WTC11 (cell line): ENCODE measurements around the gene CCDC51. TPM values are rescaled to one million over a fixed set of nuclear protein-coding genes. Genes with fewer than 3 reads are reported as not detected.

Source experiments
- AR ChIP-seq: fragments of 250-450 bp; sonication (Bioruptor Pico); IDR thresholded peaks from 2 replicates; pipeline ENCODE4 v1.9.0; 2021; ENCODE audit warnings: mild to moderate bottlenecking
- ATF1 ChIP-seq: sonication (generic); formaldehyde crosslinking; IDR thresholded peaks from 2 replicates; pipeline ENCODE4 v1.8.1; 2023; ENCODE audit warnings: mild to moderate bottlenecking, moderate library complexity, missing genetic modification reagents
- ATF3 ChIP-seq: sonication (generic); formaldehyde crosslinking; conservative IDR thresholded peaks from 2 replicates; pipeline ENCODE4 v1.8.1; 2022; ENCODE audit warnings: mild to moderate bottlenecking, missing genetic modification reagents
- ATF6 ChIP-seq: sonication (generic); formaldehyde crosslinking; IDR thresholded peaks from 2 replicates; pipeline ENCODE4 v1.8.1; 2023; ENCODE audit warnings: mild to moderate bottlenecking, missing genetic modification reagents
- EMX1 ChIP-seq: fragments of 250-450 bp; sonication (Bioruptor Pico); IDR thresholded peaks from 2 replicates; pipeline ENCODE4 v1.8.0; 2021; ENCODE audit warnings: mild to moderate bottlenecking
- GABPB1 ChIP-seq: sonication (generic); formaldehyde crosslinking; IDR thresholded peaks from 2 replicates; pipeline ENCODE4 v1.8.1; 2023; ENCODE audit warnings: mild to moderate bottlenecking, missing genetic modification reagents
- GRHL2 ChIP-seq: fragments of 250-450 bp; sonication (Bioruptor Pico); IDR thresholded peaks from 2 replicates; pipeline ENCODE4 v1.8.0; 2022; ENCODE audit warnings: mild to moderate bottlenecking, moderate library complexity; ENCODE audit not compliant: insufficient replicate concordance, severe bottlenecking
- NR2C2 ChIP-seq: sonication (generic); formaldehyde crosslinking; IDR thresholded peaks from 2 replicates; pipeline ENCODE4 v1.8.0; 2022; ENCODE audit warnings: mild to moderate bottlenecking, missing genetic modification reagents
- SMAD3 ChIP-seq: sonication (generic); formaldehyde crosslinking; IDR thresholded peaks from 2 replicates; pipeline ENCODE4 v1.8.0; 2022; ENCODE audit warnings: missing genetic modification reagents, mild to moderate bottlenecking, borderline replicate concordance
- SMAD4 ChIP-seq: sonication (generic); formaldehyde crosslinking; IDR thresholded peaks from 2 replicates; pipeline ENCODE4 v1.8.0; 2022; ENCODE audit warnings: mild to moderate bottlenecking, missing genetic modification reagents
- SOX15 ChIP-seq: fragments of 250-450 bp; sonication (Bioruptor Pico); IDR thresholded peaks from 2 replicates; pipeline ENCODE4 v1.9.0; 2021; ENCODE audit warnings: mild to moderate bottlenecking
- TCF7 ChIP-seq: sonication (generic); formaldehyde crosslinking; IDR thresholded peaks from 2 replicates; pipeline ENCODE4 v1.8.0; 2022; ENCODE audit warnings: mild to moderate bottlenecking, low read depth, missing genetic modification reagents, moderate library complexity
- TP53 ChIP-seq: sonication (generic); formaldehyde crosslinking; IDR thresholded peaks from 2 replicates; pipeline ENCODE4 v1.8.1; 2023; ENCODE audit warnings: mild to moderate bottlenecking, missing genetic modification reagents
- ZBTB43 ChIP-seq: sonication (generic); formaldehyde crosslinking; IDR thresholded peaks from 2 replicates; pipeline ENCODE4 v1.8.1; 2023; ENCODE audit warnings: mild to moderate bottlenecking, missing genetic modification reagents
- ZNF121 ChIP-seq: sonication (generic); formaldehyde crosslinking; IDR thresholded peaks from 2 replicates; pipeline ENCODE4 v1.8.0; 2023; ENCODE audit warnings: missing genetic modification reagents
- ZNF138 ChIP-seq: sonication (generic); formaldehyde crosslinking; conservative IDR thresholded peaks from 2 replicates; pipeline ENCODE4 v1.8.1; 2022; ENCODE audit warnings: mild to moderate bottlenecking, moderate library complexity, missing genetic modification reagents
- ZNF232 ChIP-seq: sonication (generic); formaldehyde crosslinking; IDR thresholded peaks from 2 replicates; pipeline ENCODE4 v1.8.0; 2022; ENCODE audit warnings: mild to moderate bottlenecking, missing genetic modification reagents
- ZNF317 ChIP-seq: sonication (generic); formaldehyde crosslinking; IDR thresholded peaks from 2 replicates; pipeline ENCODE4 v1.8.1; 2023; ENCODE audit warnings: low read depth, mild to moderate bottlenecking, moderate library complexity, missing genetic modification reagents, borderline replicate concordance
- ZNF423 ChIP-seq: fragments of 250-450 bp; sonication (Bioruptor Pico); IDR thresholded peaks from 2 replicates; pipeline ENCODE4 v2.1.2; 2022; ENCODE audit warnings: mild to moderate bottlenecking, moderate library complexity
- ZNF512 ChIP-seq: sonication (generic); formaldehyde crosslinking; IDR thresholded peaks from 2 replicates; pipeline ENCODE4 v1.8.1; 2022; ENCODE audit warnings: missing genetic modification reagents, borderline replicate concordance
- ZNF532 ChIP-seq: fragments of 250-450 bp; sonication (Bioruptor Pico); IDR thresholded peaks from 2 replicates; pipeline ENCODE4 v1.9.0; 2021; ENCODE audit warnings: mild to moderate bottlenecking, borderline replicate concordance
- total RNA-seq: library from RNA; stranded (reverse); gene quantifications from 3 replicates; pipeline ENCODE4 v1.2.3, GENCODE V29; 2021
- TF ChIP-seq, protein P1 (sequence below): sonication (generic); formaldehyde crosslinking; IDR thresholded peaks from 2 replicates; pipeline ENCODE4 v1.8.0; 2022; ENCODE audit warnings: missing genetic modification reagents

CCDC51 gene
- total RNA-seq, 1 experiment from 2014 or later, result 25.1 TPM

DNA sequence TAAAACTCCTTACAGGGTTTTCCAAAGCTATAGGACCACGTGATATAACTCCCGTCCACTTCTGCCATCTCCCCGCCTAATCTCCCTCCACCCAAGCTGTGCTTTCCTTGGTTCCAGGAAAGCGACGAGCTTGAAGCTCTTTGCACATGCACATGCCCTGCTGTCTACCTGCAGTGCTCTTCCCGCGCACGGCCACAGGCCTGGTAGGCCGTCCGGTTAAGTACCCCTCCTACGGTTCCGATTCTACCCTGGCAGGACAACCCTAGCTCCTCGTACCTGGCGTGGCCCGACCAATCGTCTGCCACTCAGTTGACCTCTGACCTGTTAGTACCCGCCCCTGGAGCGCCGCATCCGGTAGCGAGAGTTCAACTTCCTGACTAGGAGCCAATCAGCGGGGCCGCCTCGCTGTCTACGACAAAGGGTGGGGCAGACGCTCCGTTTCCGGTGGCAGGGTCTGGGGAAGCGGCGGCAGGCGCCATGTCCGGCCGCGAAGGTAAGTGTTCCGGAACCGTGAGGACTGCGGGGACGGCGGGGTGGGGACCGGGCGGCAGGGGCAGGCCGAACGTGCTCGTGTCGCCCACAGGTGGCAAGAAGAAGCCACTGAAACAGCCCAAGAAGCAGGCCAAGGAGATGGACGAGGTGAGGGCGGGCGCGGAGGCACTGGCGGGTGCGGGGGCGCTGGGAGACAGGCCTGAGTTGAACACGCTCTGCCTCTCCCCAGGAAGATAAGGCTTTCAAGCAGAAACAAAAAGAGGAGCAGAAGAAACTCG lies at the start of gene CCDC51, which contains the start of gene TMA7 (continued):
- TF ChIP-seq SMAD4 (CRISPR knock-in tag) (no peak), ZNF423 (CRISPR knock-in tag) (no peak), SMAD3 (CRISPR knock-in tag) (peak; percentile 91), ATF3 (no peak), GABPB1 (CRISPR knock-in tag) (peak; percentile 71), ZNF532 (CRISPR knock-in tag) (no peak), GRHL2 (CRISPR knock-in tag) (no peak), EMX1 (CRISPR knock-in tag) (no peak), ZBTB43 (CRISPR knock-in tag) (0 out of 2 replicates have a peak, but pooled peaks have one; percentile 69), SOX15 (CRISPR knock-in tag) (no peak), ATF1 (CRISPR knock-in tag) (peak; percentile 92), AR (no peak), ZNF317 (CRISPR knock-in tag) (no peak), NR2C2 (CRISPR knock-in tag) (peak; percentile 97), TCF7 (no peak), ZNF512 (CRISPR knock-in tag) (no peak), ZNF232 (peak; percentile 95), ATF6 (CRISPR knock-in tag) (no peak), ZNF121 (CRISPR knock-in tag) (no peak), TP53 (CRISPR knock-in tag) (peak; percentile 39; the same call in 1 of the 2 replicates), ZNF138 (CRISPR knock-in tag) (no peak)
- TF ChIP-seq, protein P1, sequence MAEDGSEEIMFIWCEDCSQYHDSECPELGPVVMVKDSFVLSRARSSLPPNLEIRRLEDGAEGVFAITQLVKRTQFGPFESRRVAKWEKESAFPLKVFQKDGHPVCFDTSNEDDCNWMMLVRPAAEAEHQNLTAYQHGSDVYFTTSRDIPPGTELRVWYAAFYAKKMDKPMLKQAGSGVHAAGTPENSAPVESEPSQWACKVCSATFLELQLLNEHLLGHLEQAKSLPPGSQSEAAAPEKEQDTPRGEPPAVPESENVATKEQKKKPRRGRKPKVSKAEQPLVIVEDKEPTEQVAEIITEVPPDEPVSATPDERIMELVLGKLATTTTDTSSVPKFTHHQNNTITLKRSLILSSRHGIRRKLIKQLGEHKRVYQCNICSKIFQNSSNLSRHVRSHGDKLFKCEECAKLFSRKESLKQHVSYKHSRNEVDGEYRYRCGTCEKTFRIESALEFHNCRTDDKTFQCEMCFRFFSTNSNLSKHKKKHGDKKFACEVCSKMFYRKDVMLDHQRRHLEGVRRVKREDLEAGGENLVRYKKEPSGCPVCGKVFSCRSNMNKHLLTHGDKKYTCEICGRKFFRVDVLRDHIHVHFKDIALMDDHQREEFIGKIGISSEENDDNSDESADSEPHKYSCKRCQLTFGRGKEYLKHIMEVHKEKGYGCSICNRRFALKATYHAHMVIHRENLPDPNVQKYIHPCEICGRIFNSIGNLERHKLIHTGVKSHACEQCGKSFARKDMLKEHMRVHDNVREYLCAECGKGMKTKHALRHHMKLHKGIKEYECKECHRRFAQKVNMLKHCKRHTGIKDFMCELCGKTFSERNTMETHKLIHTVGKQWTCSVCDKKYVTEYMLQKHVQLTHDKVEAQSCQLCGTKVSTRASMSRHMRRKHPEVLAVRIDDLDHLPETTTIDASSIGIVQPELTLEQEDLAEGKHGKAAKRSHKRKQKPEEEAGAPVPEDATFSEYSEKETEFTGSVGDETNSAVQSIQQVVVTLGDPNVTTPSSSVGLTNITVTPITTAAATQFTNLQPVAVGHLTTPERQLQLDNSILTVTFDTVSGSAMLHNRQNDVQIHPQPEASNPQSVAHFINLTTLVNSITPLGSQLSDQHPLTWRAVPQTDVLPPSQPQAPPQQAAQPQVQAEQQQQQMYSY (CRISPR knock-in tag), result no peak
